ENCODE data around the gene FOXP4. TPM values are rescaled to one million over a fixed set of nuclear protein-coding genes. Genes with fewer than 3 reads are reported as not detected.

FOXP4 gene
- polyA plus RNA-seq, 2 of the 4 experiments (the other 2 are of a cell fraction) = 2.6 to 14.2 TPM

- no peak for FAIRE-seq
- Histone ChIP-seq H3K4me2 (no peak overlapping the region), H3K9me3 (no peaks in the 10 kb centered on the region), H3K4me3 (no peak overlapping the region), H3K27ac (no peak overlapping the region), H3K4me1 (peaks cover 4% of the 10 kb centered on the region; the same call in 1 of the 3 replicates)
- ATAC-seq = no peak
- TF ChIP-seq NFE2L2 (conservative IDR thresholded peaks at IDR 0.05; ENCODE audit: low read length) = no peak
- TF ChIP-seq, protein P1, sequence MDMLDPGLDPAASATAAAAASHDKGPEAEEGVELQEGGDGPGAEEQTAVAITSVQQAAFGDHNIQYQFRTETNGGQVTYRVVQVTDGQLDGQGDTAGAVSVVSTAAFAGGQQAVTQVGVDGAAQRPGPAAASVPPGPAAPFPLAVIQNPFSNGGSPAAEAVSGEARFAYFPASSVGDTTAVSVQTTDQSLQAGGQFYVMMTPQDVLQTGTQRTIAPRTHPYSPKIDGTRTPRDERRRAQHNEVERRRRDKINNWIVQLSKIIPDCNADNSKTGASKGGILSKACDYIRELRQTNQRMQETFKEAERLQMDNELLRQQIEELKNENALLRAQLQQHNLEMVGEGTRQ (IDR thresholded peaks at IDR 0.05) = no peak
- no peak for DNase-seq (ENCODE audit: low read depth in 1 of 2, low spot score in 1 of 2)
- WGBS (ENCODE audit: missing lambda C conversion rate) = no CpG with 5 or more reads among the region's 8 CpGs
- POLR2A ChIA-PET = no interaction called here
- CTCF ChIA-PET = interaction anchor here (0.6 to 17.1 kb wide), 5 partner anchors 9 to 230 kb away, joined by 3 to 181 read pairs (median 44); no protein-coding TSS in a partner anchor
Measured at GRCh38 chr6:41598670-41599014, 52.5 kb downstream of the FOXP4 start.

- DNase-seq (ENCODE audit: low read depth in 1 of 2, low spot score in 1 of 2) (no peak), ATAC-seq (no peak), FAIRE-seq (no peak)
- H3K4me3 ChIP-seq = no peak overlapping the region
- POLR2A ChIA-PET = no interaction called here
- no peaks in the 10 kb centered on the region for H3K9me3 ChIP-seq
- H3K27ac ChIP-seq = no peak overlapping the region
- no peak overlapping the region for H3K4me2 ChIP-seq
- CTCF ChIA-PET = interaction anchor here (0.6 to 17.1 kb wide), 5 partner anchors 9 to 230 kb away, joined by 3 to 181 read pairs (median 44); no protein-coding TSS in a partner anchor
- TF ChIP-seq HEYL (CRISPR knock-in tag; IDR thresholded peaks at IDR 0.05) = no peak
- TF ChIP-seq KDM5A (IDR thresholded peaks at IDR 0.05) = no peak
- no peak for TF ChIP-seq ELK1 (IDR thresholded peaks at IDR 0.05; ENCODE audit: low read depth, low read length)
- no peak for TF ChIP-seq JUN (IDR thresholded peaks at IDR 0.05)
- no peak for TF ChIP-seq FOXS1 (CRISPR knock-in tag; IDR thresholded peaks at IDR 0.05)
- TF ChIP-seq EP300 (IDR thresholded peaks at IDR 0.05) = no peak
- H3K4me1 ChIP-seq = peaks cover 4% of the 10 kb centered on the region; the same call in 1 of the 3 replicates
- 85% methylated on average over 13 of the region's 21 CpGs for WGBS (ENCODE audit: missing lambda C conversion rate)
Measured at GRCh38 chr6:41599015-41599851, 53.1 kb downstream of the FOXP4 start.

- 86% methylated on average over 10 of the region's 14 CpGs for WGBS (ENCODE audit: missing lambda C conversion rate)
- ChIA-PET POLR2A (no interaction called here), CTCF (interaction anchor here (3.4 to 17.1 kb wide), 4 partner anchors 8 to 231 kb away, joined by 9 to 181 read pairs (median 58); no protein-coding TSS in a partner anchor)
- Histone ChIP-seq H3K4me2 (no peak overlapping the region), H3K27ac (no peak overlapping the region), H3K9me3 (no peaks in the 10 kb centered on the region), H3K4me1 (peaks cover 4% of the 10 kb centered on the region; the same call in 1 of the 3 replicates), H3K4me3 (no peak overlapping the region)
- TF ChIP-seq, protein P1 (IDR thresholded peaks at IDR 0.05) = no peak
- no peak for TF ChIP-seq ZC3H11A (IDR thresholded peaks at IDR 0.05)
- no peak for TF ChIP-seq ELK1 (IDR thresholded peaks at IDR 0.05; ENCODE audit: low read depth, low read length)
- TF ChIP-seq, protein P2, sequence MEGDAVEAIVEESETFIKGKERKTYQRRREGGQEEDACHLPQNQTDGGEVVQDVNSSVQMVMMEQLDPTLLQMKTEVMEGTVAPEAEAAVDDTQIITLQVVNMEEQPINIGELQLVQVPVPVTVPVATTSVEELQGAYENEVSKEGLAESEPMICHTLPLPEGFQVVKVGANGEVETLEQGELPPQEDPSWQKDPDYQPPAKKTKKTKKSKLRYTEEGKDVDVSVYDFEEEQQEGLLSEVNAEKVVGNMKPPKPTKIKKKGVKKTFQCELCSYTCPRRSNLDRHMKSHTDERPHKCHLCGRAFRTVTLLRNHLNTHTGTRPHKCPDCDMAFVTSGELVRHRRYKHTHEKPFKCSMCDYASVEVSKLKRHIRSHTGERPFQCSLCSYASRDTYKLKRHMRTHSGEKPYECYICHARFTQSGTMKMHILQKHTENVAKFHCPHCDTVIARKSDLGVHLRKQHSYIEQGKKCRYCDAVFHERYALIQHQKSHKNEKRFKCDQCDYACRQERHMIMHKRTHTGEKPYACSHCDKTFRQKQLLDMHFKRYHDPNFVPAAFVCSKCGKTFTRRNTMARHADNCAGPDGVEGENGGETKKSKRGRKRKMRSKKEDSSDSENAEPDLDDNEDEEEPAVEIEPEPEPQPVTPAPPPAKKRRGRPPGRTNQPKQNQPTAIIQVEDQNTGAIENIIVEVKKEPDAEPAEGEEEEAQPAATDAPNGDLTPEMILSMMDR (IDR thresholded peaks at IDR 0.05) = no peak
- no peak for TF ChIP-seq KDM5A (IDR thresholded peaks at IDR 0.05)
- TF ChIP-seq NFE2L2 (conservative IDR thresholded peaks at IDR 0.05; ENCODE audit: low read length) = no peak
- no peak for TF ChIP-seq FOSL2 (IDR thresholded peaks at IDR 0.05)
- TF ChIP-seq FOSL2 (CRISPR knock-in tag; IDR thresholded peaks at IDR 0.05) = no peak
- TF ChIP-seq SREBF2 (IDR thresholded peaks at IDR 0.05) = no peak
- no peak for TF ChIP-seq HDAC2 (IDR thresholded peaks at IDR 0.05)
- no peak for TF ChIP-seq MAFK (IDR thresholded peaks at IDR 0.05; ENCODE audit: partially characterized antibody)
- no peak for TF ChIP-seq TP53 (CRISPR knock-in tag; IDR thresholded peaks at IDR 0.05)
- TF ChIP-seq RFX5 (IDR thresholded peaks at IDR 0.05) = no peak
- TF ChIP-seq JUNB (IDR thresholded peaks at IDR 0.05) = no peak
- TF ChIP-seq EP300 (IDR thresholded peaks at IDR 0.05) = no peak
- TF ChIP-seq MAX (IDR thresholded peaks at IDR 0.05) = no peak
- TF ChIP-seq ZFP36 (IDR thresholded peaks at IDR 0.05; ENCODE audit: borderline replicate concordance, partially characterized antibody) = no peak
- ATAC-seq (no peak), DNase-seq (ENCODE audit: low read depth in 1 of 2, low spot score in 1 of 2) (no peak), FAIRE-seq (no peak)
Measured at GRCh38 chr6:41599852-41600445, 53.8 kb downstream of the FOXP4 start.

Measured in A549 (cell line).